K562 (cell line): ENCODE data around the gene AQP11. TPM values are rescaled to one million over a fixed set of nuclear protein-coding genes. Genes with fewer than 3 reads are reported as not detected.
A peak's percentile ranks its signal among the peaks of the same experiment; 100 is the strongest.

ENCODE experiments used
- ATAC-seq: fragments of 200-7000 bp; cut with Tn5 transposase; 3 replicates; pipeline ENCODE4 v1.9.1; 2020; ENCODE audit warnings: moderate library complexity
- BruUV-seq: library from RNA; stranded (reverse); fragments of 400-500 nt; replicated peaks from 2 replicates; lab custom pipeline; 2021; lab: Mats Ljungman, UMichigan
- CTCF ChIA-PET: fragments of 300-600 bp; formaldehyde crosslinking; extraction: SDS; loops from one replicate; lab custom pipeline; 2021; ENCODE audit warnings: low intra/inter-chr PET ratio; lab: Yijun Ruan, JAX
- POLR2A ChIA-PET: fragments of 300-600, 350-650 bp; sonication (Branson Sonifier 250); formaldehyde crosslinking; extraction: SDS; loops from one replicate; lab custom pipeline; 2021; ENCODE audit warnings: antibody characterized with exemption, inconsistent platforms; lab: Yijun Ruan, JAX
- DNase-seq, 4 experiments: peaks; one replicate each; pipeline versions ENCODE4 v3.0.0 to v3.0.0-alpha.2; 2011 to 2018; ENCODE audit warnings: low spot score in 3 of 4, mixed read lengths in 3 of 4; ENCODE audit errors: extremely low read depth in 1 of 4
- FAIRE-seq: peaks from 2 replicates; lab custom pipeline; 2011; peaks lifted over from hg19 to GRCh38; lab: Jason Lieb, UNC
- H2AFZ ChIP-seq: 2 replicates; pipeline ENCODE4 v1.6.0; 2011; ENCODE audit warnings: low read depth, low read length, control low read depth, inconsistent platforms
- H3K27ac ChIP-seq: fragments of 200-600 bp; 3 replicates; pipeline ENCODE4 v1.8.0; 2011; ENCODE audit warnings: low read depth, mild to moderate bottlenecking, control low read depth, inconsistent platforms, low read length, moderate library complexity, mixed read lengths; ENCODE audit errors: extremely low read depth
- H3K27me3 ChIP-seq, 2 experiments: fragments of 300-600 bp in 1 of 2; 2 replicates in 1 of 2; 3 replicates in 1 of 2; pipeline versions ENCODE4 v1.6.0 to v1.8.0; 2011; ENCODE audit warnings: inconsistent platforms in 2 of 2, low read length in 2 of 2, mild to moderate bottlenecking in 1 of 2, mixed read lengths in 1 of 2, moderate library complexity in 1 of 2; ENCODE audit not compliant: control insufficient read depth in 2 of 2, insufficient read depth in 2 of 2
- H3K36me3 ChIP-seq: fragments of 300-600 bp; 3 replicates; pipeline ENCODE4 v1.8.0; 2011; ENCODE audit warnings: mild to moderate bottlenecking, low read length, inconsistent platforms; ENCODE audit not compliant: control insufficient read depth, insufficient read depth
- H3K4me1 ChIP-seq, 2 experiments: fragments of 200-600 bp in 1 of 2; replicated peaks in 1 of 2; 2 replicates in 1 of 2; 3 replicates in 1 of 2; pipeline versions ENCODE4 v1.5.1 to v1.8.0; 2011; ENCODE audit warnings: inconsistent platforms in 2 of 2, low read length in 2 of 2, mild to moderate bottlenecking in 1 of 2, mixed read lengths in 1 of 2, moderate library complexity in 1 of 2; ENCODE audit not compliant: control insufficient read depth in 2 of 2, insufficient read depth in 2 of 2
- H3K4me2 ChIP-seq: 2 replicates; pipeline ENCODE4 v1.6.1; 2011; ENCODE audit warnings: low read length, control low read depth, inconsistent platforms, mixed read lengths; ENCODE audit not compliant: insufficient read depth
- H3K4me3 ChIP-seq: fragments of 200-600 bp; sonication (generic), shearing (Covaris generic); 2 replicates; pipeline ENCODE4 v1.5.1; 2016; ENCODE audit warnings: control low read depth, inconsistent platforms
- H3K79me2 ChIP-seq: fragments of 200-600 bp; 3 replicates; pipeline ENCODE4 v1.8.0; 2011; ENCODE audit warnings: low read length, inconsistent platforms; ENCODE audit not compliant: control insufficient read depth, insufficient read depth
- H3K9ac ChIP-seq, 2 experiments: 2 replicates each; pipeline versions ENCODE4 v1.6.0 to v1.6.1; 2011; ENCODE audit warnings: low read depth in 2 of 2, low read length in 2 of 2, control low read depth in 1 of 2, inconsistent platforms in 1 of 2, mild to moderate bottlenecking in 1 of 2, mixed read lengths in 1 of 2; ENCODE audit not compliant: insufficient read depth in 1 of 2
- H3K9me1 ChIP-seq: one replicate; pipeline ENCODE4 v1.6.0; 2011; ENCODE audit warnings: inconsistent platforms, mild to moderate bottlenecking, low read length, moderate library complexity; ENCODE audit not compliant: control insufficient read depth, insufficient read depth
- H3K9me3 ChIP-seq: replicated peaks from 2 replicates; pipeline ENCODE4 v1.5.1; 2011; ENCODE audit warnings: low read depth, low read length, inconsistent platforms; ENCODE audit not compliant: control insufficient read depth, insufficient read depth
- H4K20me1 ChIP-seq: replicated peaks from 2 replicates; pipeline ENCODE4 v1.6.1; 2011; ENCODE audit warnings: low read length, inconsistent platforms, mixed read lengths; ENCODE audit not compliant: control insufficient read depth, insufficient read depth
- HDAC2 ChIP-seq: fragments of 450-650 bp; IDR thresholded peaks from 2 replicates; pipeline ENCODE4 v1.6.1; 2016; ENCODE audit warnings: mild to moderate bottlenecking
- MCM5 ChIP-seq: fragments of 450-650 bp; IDR thresholded peaks from 2 replicates; pipeline ENCODE4 v1.6.1; 2016; ENCODE audit warnings: low read depth
- MYBL2 ChIP-seq, 2 experiments: fragments of 450-650 bp in 1 of 2; sonication (generic) in 1 of 2; formaldehyde crosslinking in 1 of 2; IDR thresholded peaks; 2 replicates each; pipeline versions ENCODE4 v1.6.1 to v1.8.1; 2017 to 2022; ENCODE audit warnings: borderline replicate concordance in 1 of 2, inconsistent platforms in 1 of 2, low read depth in 1 of 2, mild to moderate bottlenecking in 1 of 2, missing genetic modification reagents in 1 of 2, moderate library complexity in 1 of 2
- NCOA1 ChIP-seq: fragments of 450-650 bp; IDR thresholded peaks from 2 replicates; pipeline ENCODE4 v1.6.1; 2016; ENCODE audit warnings: low read depth
- RBM25 ChIP-seq: fragments of 200-400 bp; formaldehyde crosslinking; IDR thresholded peaks from 2 replicates; pipeline ENCODE4 v1.6.1; 2018; ENCODE audit warnings: low read length, low read depth, moderate library complexity; ENCODE audit not compliant: severe bottlenecking
- TRIM24 ChIP-seq, 2 experiments: fragments of 450-650 bp; IDR thresholded peaks; 2 replicates each; pipeline ENCODE4 v1.6.1; 2016
- ZFP30 ChIP-seq: fragments of 250-450 bp; sonication (Bioruptor Pico); IDR thresholded peaks from 2 replicates; pipeline ENCODE4 v1.8.0; 2022; ENCODE audit warnings: moderate library complexity, mild to moderate bottlenecking, inconsistent platforms, borderline replicate concordance
- ZNF134 ChIP-seq: fragments of 250-450 bp; sonication (Bioruptor Pico); conservative IDR thresholded peaks from 2 replicates; pipeline ENCODE4 v1.4.0; 2020
- ZNF165 ChIP-seq: fragments of 250-450 bp; sonication (Bioruptor Pico); IDR thresholded peaks from 2 replicates; pipeline ENCODE4 v1.4.0; 2020; ENCODE audit warnings: borderline replicate concordance
- ZNF76 ChIP-seq: fragments of 250-450 bp; sonication (Bioruptor Pico); IDR thresholded peaks from 2 replicates; pipeline ENCODE4 v1.4.0; 2020; ENCODE audit warnings: mild to moderate bottlenecking, moderate library complexity, borderline replicate concordance
- WGBS: fragments of 100-300 bp; shearing (Covaris generic); methylation state at CpG from one replicate; pipeline ENCODE4 v1.1.6; 2016; ENCODE audit warnings: low coverage, mixed read lengths; ENCODE audit not compliant: insufficient coverage; ENCODE audit errors: missing lambda C conversion rate; 5-methylcytosine and 5-hydroxymethylcytosine counted together
- in situ Hi-C: fragments of 300-500 bp; cut with MboI; formaldehyde crosslinking; loops from 4 replicates; pipeline ENCODE4 v1.15.0; 2018; ENCODE audit warnings: inconsistent platforms, mixed read lengths
- intact Hi-C: fragments of 100-400 bp; cut with micrococcal nuclease; formaldehyde crosslinking; loops from 2 replicates; pipeline ENCODE4 v1.14.2; 2022
- polyA plus RNA-seq, 8 experiments: library from polyadenylated mRNA; depleted of rRNA in 4 of 8; stranded (reverse) in 5 of 8; unstranded in 3 of 8; fragments of >200 nt; fragmentation: Nextera tagmentation in 2 of 8; fragmentation: Illumina TruSeq in 1 of 8; extraction: Ambion mirVana in 2 of 8; extraction: Trizol in 1 of 8; gene quantifications; 2 replicates each; pipeline versions ENCODE4 v1.2.1 to v1.2.3, GENCODE V29; 2011 to 2014; ENCODE audit warnings: inconsistent platforms in 1 of 8, missing spikeins in 1 of 8
- total RNA-seq, 7 experiments: library from RNA; depleted of rRNA in 6 of 7; stranded (reverse); fragments of >200 nt in 6 of 7; fragmentation: Illumina TruSeq in 2 of 7; extraction: Trizol in 2 of 7; gene quantifications; 2 replicates each; pipeline versions ENCODE4 v1.2.1 to v1.2.3, GENCODE V29; 2011 to 2021; ENCODE audit warnings: low replicate concordance in 1 of 7
- TF ChIP-seq, protein P1 (sequence below): fragments of 450-650 bp; formaldehyde crosslinking; IDR thresholded peaks from 2 replicates; pipeline ENCODE4 v1.4.0; 2022; ENCODE audit warnings: missing genetic modification characterization
- TF ChIP-seq, protein P2 (sequence below), 2 experiments: IDR thresholded peaks in 1 of 2; conservative IDR thresholded peaks in 1 of 2; 2 replicates each; pipeline ENCODE4 v1.6.1; 2016; ENCODE audit warnings: low read depth in 2 of 2, mild to moderate bottlenecking in 1 of 2, missing compliant biosample characterization in 1 of 2, missing genetic modification characterization in 1 of 2, moderate library complexity in 1 of 2
- TF ChIP-seq, protein P3 (sequence below), 2 experiments: fragments of 450-650 bp; IDR thresholded peaks; 2 replicates each; pipeline ENCODE4 v1.6.1; 2018; ENCODE audit warnings: mild to moderate bottlenecking in 2 of 2, low read depth in 1 of 2; ENCODE audit not compliant: partially characterized antibody in 2 of 2

The AQP11 gene
- total and polyA plus RNA-seq, 9 of the 15 experiments (the other 6 are each of a cell fraction or from before 2014, with no cell fraction given), result 0.09 to 1.0 (median 0.36) TPM

DNA sequence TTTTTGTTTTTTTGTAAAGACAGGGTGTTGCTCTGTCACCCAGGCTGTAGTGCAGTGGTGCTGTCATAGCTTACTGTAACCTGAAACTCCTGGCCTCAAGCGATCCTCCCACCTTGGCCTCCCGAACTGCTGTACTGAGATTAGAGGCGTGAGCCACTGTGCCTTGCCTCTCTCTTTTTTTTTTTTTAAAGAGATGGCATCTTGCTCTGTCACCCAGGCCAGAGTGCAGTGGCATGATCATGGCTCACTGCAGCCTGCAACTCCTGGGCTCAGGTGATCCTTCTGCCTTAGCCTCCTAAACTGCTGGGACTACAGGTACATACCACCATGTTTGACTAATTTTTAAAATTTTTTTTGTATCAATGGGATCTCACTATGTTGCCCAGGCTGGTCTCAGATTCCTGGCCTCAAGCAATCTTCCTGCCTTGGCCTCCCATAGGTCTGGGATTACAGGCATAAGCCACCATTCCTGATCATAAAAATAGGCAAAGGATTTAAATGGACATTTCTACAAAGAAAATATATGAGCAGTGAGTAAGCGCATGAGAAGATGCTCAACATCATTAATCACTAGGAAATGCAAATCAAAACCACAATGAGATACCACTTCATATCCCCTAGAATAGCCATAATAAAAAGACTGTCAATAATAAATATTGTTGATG is 65.1 kb downstream of the AQP11 start:
- H3K4me3 ChIP-seq, result no peak overlapping the region
- DNase-seq, result peak in 1 of 4 experiments; percentile 61
- no peaks in the 10 kb centered on the region for H3K9me3 ChIP-seq
- WGBS, result 40% methylated on average over 3 of the region's 4 CpGs
- H3K4me2 ChIP-seq, result no peak overlapping the region
- POLR2A ChIA-PET, result interaction anchor here (0.7 to 1.0 kb wide), 2 partner anchors 13 to 340 kb away, joined by 3 to 4 read pairs; partner anchors contain the start of gene INTS4
- no TSS peak for BruUV-seq
- intact Hi-C loops (loop anchor here (10.0 kb wide), 1 partner anchor 390 kb away; no protein-coding TSS in a partner anchor), in situ Hi-C loops (no loop called here)
- ATAC-seq, result peak; percentile 79
- no peaks in the 10 kb centered on the region for H3K79me2 ChIP-seq
- H3K9me1 ChIP-seq, result no peaks in the 10 kb centered on the region
- no peaks in the 10 kb centered on the region for H4K20me1 ChIP-seq
- no peaks in the 10 kb centered on the region for H3K27me3 ChIP-seq
- no peak overlapping the region for H3K9ac ChIP-seq
- H2AFZ ChIP-seq, result no peak overlapping the region
- CTCF ChIA-PET, result no interaction called here
- no peaks in the 10 kb centered on the region for H3K36me3 ChIP-seq
- FAIRE-seq, result no peak
- no peak overlapping the region for H3K27ac ChIP-seq
- peaks cover 3 to 10% of the 10 kb centered on the region in 2 experiments; a peak in 3 of 5 replicates for H3K4me1 ChIP-seq
- TF ChIP-seq TRIM24 (IDR thresholded peaks at IDR 0.05), result peak in 1 of 2 experiments; percentile 16; a peak in 1 of 4 replicates
- TF ChIP-seq HDAC2, result 0 out of 2 replicates have a peak, but pooled peaks have one; percentile 43
- peak; percentile 72 for TF ChIP-seq RBM25
- TF ChIP-seq, protein P1, sequence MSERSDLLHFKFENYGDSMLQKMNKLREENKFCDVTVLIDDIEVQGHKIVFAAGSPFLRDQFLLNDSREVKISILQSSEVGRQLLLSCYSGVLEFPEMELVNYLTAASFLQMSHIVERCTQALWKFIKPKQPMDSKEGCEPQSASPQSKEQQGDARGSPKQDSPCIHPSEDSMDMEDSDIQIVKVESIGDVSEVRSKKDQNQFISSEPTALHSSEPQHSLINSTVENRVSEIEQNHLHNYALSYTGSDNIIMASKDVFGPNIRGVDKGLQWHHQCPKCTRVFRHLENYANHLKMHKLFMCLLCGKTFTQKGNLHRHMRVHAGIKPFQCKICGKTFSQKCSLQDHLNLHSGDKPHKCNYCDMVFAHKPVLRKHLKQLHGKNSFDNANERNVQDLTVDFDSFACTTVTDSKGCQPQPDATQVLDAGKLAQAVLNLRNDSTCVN (CRISPR knock-in tag), result no peak
- TF ChIP-seq MYBL2 (IDR thresholded peaks at IDR 0.05; ENCODE audit: low read depth), result no peak
- TF ChIP-seq MYBL2 (CRISPR knock-in tag; IDR thresholded peaks at IDR 0.05; ENCODE audit: borderline replicate concordance), result no peak
- TF ChIP-seq, protein P2, sequence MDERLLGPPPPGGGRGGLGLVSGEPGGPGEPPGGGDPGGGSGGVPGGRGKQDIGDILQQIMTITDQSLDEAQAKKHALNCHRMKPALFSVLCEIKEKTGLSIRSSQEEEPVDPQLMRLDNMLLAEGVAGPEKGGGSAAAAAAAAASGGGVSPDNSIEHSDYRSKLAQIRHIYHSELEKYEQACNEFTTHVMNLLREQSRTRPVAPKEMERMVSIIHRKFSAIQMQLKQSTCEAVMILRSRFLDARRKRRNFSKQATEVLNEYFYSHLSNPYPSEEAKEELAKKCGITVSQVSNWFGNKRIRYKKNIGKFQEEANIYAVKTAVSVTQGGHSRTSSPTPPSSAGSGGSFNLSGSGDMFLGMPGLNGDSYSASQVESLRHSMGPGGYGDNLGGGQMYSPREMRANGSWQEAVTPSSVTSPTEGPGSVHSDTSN (CRISPR knock-in tag; IDR thresholded peaks at IDR 0.05; ENCODE audit: low read depth), result no peak
- TF ChIP-seq, protein P2 (tag; conservative IDR thresholded peaks at IDR 0.05; ENCODE audit: low read depth), result no peak
- TF ChIP-seq NCOA1, result no peak
- TF ChIP-seq, protein P3, sequence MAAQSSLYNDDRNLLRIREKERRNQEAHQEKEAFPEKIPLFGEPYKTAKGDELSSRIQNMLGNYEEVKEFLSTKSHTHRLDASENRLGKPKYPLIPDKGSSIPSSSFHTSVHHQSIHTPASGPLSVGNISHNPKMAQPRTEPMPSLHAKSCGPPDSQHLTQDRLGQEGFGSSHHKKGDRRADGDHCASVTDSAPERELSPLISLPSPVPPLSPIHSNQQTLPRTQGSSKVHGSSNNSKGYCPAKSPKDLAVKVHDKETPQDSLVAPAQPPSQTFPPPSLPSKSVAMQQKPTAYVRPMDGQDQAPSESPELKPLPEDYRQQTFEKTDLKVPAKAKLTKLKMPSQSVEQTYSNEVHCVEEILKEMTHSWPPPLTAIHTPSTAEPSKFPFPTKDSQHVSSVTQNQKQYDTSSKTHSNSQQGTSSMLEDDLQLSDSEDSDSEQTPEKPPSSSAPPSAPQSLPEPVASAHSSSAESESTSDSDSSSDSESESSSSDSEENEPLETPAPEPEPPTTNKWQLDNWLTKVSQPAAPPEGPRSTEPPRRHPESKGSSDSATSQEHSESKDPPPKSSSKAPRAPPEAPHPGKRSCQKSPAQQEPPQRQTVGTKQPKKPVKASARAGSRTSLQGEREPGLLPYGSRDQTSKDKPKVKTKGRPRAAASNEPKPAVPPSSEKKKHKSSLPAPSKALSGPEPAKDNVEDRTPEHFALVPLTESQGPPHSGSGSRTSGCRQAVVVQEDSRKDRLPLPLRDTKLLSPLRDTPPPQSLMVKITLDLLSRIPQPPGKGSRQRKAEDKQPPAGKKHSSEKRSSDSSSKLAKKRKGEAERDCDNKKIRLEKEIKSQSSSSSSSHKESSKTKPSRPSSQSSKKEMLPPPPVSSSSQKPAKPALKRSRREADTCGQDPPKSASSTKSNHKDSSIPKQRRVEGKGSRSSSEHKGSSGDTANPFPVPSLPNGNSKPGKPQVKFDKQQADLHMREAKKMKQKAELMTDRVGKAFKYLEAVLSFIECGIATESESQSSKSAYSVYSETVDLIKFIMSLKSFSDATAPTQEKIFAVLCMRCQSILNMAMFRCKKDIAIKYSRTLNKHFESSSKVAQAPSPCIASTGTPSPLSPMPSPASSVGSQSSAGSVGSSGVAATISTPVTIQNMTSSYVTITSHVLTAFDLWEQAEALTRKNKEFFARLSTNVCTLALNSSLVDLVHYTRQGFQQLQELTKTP (IDR thresholded peaks at IDR 0.05; ENCODE audit: low read depth in 1 of 2, partially characterized antibody in 2 of 2), result no peak
- TF ChIP-seq ZFP30 (CRISPR knock-in tag), result no peak
- no peak for TF ChIP-seq ZNF134
- TF ChIP-seq ZNF165 (CRISPR knock-in tag), result no peak
- no peak for TF ChIP-seq ZNF76 (CRISPR knock-in tag)
- TF ChIP-seq MCM5, result no peak
